Uterus (tissue), 2 donors: ENCODE measurements around the gene EDEM2.
A peak's percentile ranks its signal among the peaks of the same experiment; 100 is the strongest.

Experiments
- POLR2A ChIP-seq, 2 donors: fragments of 450-650 bp; IDR thresholded peaks; one replicate each; pipeline ENCODE4 v1.6.1; 2016; ENCODE audit warnings: antibody characterized with exemption in 2 of 2, mild to moderate bottlenecking in 1 of 2, moderate library complexity in 1 of 2
- TF ChIP-seq, protein P1 (sequence below), 4 experiments: fragments of 200-600 bp in 2 of 4; fragments of 450-650 bp in 2 of 4; sonication (generic) in 2 of 4; IDR thresholded peaks; one replicate each; pipeline ENCODE4 v1.5.1; 2016 to 2019; ENCODE audit warnings: antibody characterized with exemption in 4 of 4, mild to moderate bottlenecking in 2 of 4, moderate library complexity in 1 of 4

DNA sequence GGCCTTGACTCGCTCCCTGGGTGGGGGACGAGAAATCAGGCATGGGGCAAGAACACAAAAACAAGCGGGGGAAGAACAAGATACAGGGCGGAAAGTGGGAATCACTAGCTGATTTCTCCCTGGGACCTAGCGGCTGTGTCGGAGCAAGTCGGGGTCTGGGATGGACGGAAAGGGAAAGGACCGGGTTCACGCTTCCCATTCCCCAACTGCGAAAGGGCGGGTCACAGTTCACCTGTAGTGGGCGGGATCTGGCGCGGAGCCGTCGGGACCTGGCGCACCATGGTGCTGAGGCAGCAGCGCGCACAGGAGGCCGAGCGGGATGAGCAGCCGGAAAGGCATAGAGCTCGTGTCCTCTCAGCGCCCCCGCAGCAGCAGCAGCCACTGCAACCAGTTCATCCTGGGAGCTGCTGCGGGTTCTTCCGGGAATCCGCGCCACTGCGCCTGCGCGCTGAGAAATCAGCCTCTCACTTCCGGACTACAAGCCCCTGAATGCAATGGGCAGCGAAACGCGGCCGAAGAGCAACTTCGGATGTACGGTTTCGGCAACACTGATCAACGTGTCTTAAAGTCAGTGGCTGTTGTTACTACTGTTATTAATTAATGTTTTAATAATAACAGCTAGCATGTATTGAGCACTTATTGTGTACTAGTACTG lies at the start of gene EDEM2:
- TF ChIP-seq, protein P1, sequence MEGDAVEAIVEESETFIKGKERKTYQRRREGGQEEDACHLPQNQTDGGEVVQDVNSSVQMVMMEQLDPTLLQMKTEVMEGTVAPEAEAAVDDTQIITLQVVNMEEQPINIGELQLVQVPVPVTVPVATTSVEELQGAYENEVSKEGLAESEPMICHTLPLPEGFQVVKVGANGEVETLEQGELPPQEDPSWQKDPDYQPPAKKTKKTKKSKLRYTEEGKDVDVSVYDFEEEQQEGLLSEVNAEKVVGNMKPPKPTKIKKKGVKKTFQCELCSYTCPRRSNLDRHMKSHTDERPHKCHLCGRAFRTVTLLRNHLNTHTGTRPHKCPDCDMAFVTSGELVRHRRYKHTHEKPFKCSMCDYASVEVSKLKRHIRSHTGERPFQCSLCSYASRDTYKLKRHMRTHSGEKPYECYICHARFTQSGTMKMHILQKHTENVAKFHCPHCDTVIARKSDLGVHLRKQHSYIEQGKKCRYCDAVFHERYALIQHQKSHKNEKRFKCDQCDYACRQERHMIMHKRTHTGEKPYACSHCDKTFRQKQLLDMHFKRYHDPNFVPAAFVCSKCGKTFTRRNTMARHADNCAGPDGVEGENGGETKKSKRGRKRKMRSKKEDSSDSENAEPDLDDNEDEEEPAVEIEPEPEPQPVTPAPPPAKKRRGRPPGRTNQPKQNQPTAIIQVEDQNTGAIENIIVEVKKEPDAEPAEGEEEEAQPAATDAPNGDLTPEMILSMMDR (IDR thresholded peaks at IDR 0.05) = peak in 2 of 4 experiments; percentile 9 to 37
- peak in 1 of 2 donors; percentile 45 for TF ChIP-seq POLR2A (IDR thresholded peaks at IDR 0.05)
